Measurements from ENCODE around the gene ZNF433.
A peak's percentile ranks its signal among the peaks of the same experiment; 100 is the strongest.

The ZNF433 gene

GRCh38 chr19:12043752-12044422 lies 8.4 kb upstream of the ZNF433 start:
- Histone ChIP-seq H3K4me1 (no peaks in the 10 kb centered on the region), H3K36me3 (peaks cover 0 to 14% (median 0%) of the 10 kb centered on the region in 3 donors), H3K4me3 (no peak overlapping the region), H3K27me3 (no peaks in the 10 kb centered on the region), H3K27ac (no peak overlapping the region), H3K9me3 (peaks cover 0 to 17% (median 13%) of the 10 kb centered on the region in 3 donors)
- no peak for TF ChIP-seq CTCF (IDR thresholded peaks at IDR 0.05)
- DNase-seq: no peak
- intact Hi-C loops (cut with DNase I; ENCODE audit: low total_unique reads): no loop called here

DNA sequence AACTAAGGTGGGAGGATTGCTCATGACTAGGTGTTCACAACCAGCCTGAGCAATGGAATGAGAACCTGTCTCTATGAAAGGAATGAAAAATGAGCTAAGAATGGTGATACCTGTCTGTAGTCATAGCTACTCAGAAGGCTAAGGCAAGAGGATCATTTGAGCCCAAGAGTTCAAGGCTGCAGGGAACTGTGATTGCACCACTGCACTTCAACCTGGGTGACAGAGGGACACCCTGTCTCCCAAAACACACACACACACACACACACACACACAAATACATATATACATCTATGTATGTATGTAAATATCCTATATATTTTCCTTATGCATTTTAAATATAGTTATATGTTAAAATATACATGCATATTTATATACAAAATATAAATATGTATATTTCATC lies 7.4 kb upstream of the ZNF433 start:
- TF ChIP-seq CTCF (IDR thresholded peaks at IDR 0.05): no peak
- Histone ChIP-seq H3K27ac (no peak overlapping the region), H3K9me3 (peaks cover 0 to 17% (median 13%) of the 10 kb centered on the region in 3 donors), H3K27me3 (no peaks in the 10 kb centered on the region), H3K4me3 (no peak overlapping the region), H3K4me1 (no peaks in the 10 kb centered on the region), H3K36me3 (peaks cover 0 to 14% (median 0%) of the 10 kb centered on the region in 3 donors)
- no peak for DNase-seq
- intact Hi-C loops (cut with DNase I; ENCODE audit: low total_unique reads): no loop called here

DNA sequence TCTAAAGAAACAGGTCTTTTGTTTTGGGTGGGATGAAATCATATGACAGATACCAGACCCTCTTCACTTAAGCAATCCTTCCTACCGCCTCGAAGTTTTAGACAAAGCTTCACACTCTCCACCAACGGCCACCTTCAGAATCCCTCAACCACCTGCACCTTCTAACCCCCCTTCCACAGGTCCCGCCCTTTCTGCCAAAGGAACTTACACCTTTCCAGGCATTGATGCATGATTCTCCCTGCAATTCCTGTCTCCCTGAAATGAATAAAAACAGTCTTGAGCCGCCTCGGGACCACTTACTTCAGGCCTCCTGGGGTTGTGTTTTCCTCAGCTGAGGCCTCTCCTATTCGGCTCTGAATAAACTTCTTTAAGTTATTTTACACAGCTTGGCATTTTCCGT lies 859 bp downstream of the ZNF433 start:
- TF ChIP-seq CTCF (IDR thresholded peaks at IDR 0.05): no peak
- H3K4me1 ChIP-seq: peaks cover 0 to 18% (median 7%) of the 10 kb centered on the region in 4 donors
- intact Hi-C loops (cut with DNase I; ENCODE audit: low total_unique reads): no loop called here
- H3K27me3 ChIP-seq: no peaks in the 10 kb centered on the region
- H3K27ac ChIP-seq: peak overlapping the region; percentile 94 to 97
- no peak for DNase-seq
- H3K36me3 ChIP-seq: no peaks in the 10 kb centered on the region
- peak overlapping the region; percentile 83 to 98 for H3K4me3 ChIP-seq
- H3K9me3 ChIP-seq: no peaks in the 10 kb centered on the region

DNA sequence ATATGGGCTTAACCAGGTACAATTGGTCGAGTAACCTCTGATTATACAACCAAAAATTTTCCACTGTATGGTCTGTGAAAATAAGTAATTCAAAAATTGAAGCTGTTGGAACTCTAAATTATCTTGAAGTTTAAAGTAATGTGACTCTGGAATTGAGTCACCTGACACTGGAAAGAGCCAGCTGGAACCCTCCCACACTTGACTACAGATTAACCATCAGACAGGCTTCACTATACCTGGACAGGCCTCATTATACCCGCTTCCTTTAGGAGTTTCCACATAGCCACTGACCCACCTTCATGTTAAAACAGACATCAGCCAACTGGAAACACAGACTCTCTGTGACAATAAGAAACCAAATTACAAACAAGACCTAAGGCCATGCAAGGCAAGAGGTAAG lies 1.3 kb downstream of the ZNF433 start:
- intact Hi-C loops (cut with DNase I; ENCODE audit: low total_unique reads): no loop called here
- peak overlapping the region; percentile 83 to 98 for H3K4me3 ChIP-seq
- TF ChIP-seq CTCF (IDR thresholded peaks at IDR 0.05): no peak
- DNase-seq: no peak
- H3K9me3 ChIP-seq: no peaks in the 10 kb centered on the region
- H3K4me1 ChIP-seq: peaks cover 0 to 18% (median 7%) of the 10 kb centered on the region in 4 donors
- no peaks in the 10 kb centered on the region for H3K27me3 ChIP-seq
- peak overlapping the region in 1 of 2 donors; percentile 94 for H3K27ac ChIP-seq
- peaks cover 0 to under 1% (median 0%) of the 10 kb centered on the region in 3 donors for H3K36me3 ChIP-seq

DNA sequence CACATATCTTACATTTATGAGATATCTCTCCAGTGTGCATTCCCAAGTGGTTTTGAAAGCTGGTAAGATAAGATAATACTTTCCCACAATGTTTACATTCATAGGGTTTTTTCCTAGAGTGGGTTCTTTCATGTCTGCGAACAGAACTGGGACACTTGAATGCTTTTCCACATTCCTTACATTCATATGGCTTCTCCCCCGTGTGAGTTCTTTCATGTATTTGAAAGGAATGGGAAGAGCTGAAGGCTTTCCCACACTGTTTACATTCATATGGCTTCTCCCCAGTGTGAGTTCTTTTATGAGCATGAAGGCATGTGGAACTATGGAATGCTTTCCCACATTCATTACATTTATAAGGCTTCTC lies 19.7 kb downstream of the ZNF433 start:
- no peak for TF ChIP-seq CTCF (IDR thresholded peaks at IDR 0.05)
- H3K27ac ChIP-seq: no peak overlapping the region
- peaks cover 45 to 94% (median 76%) of the 10 kb centered on the region in 3 donors for H3K36me3 ChIP-seq
- peaks cover 0 to 96% (median 39%) of the 10 kb centered on the region in 3 donors for H3K9me3 ChIP-seq
- no peaks in the 10 kb centered on the region for H3K27me3 ChIP-seq
- no peak for DNase-seq
- no peaks in the 10 kb centered on the region for H3K4me1 ChIP-seq
- no peak overlapping the region for H3K4me3 ChIP-seq
- intact Hi-C loops (cut with DNase I; ENCODE audit: low total_unique reads): no loop called here
